OCI-LY7 (cell line): Measurements from ENCODE around the gene RAD51B. TPM values are rescaled to one million over a fixed set of nuclear protein-coding genes. Genes with fewer than 3 reads are reported as not detected.

Experiments used
- BruUV-seq: library from RNA; stranded (reverse); fragments of 400-500 nt; replicated peaks from 2 replicates; lab custom pipeline; 2021; lab: Mats Ljungman, UMichigan
- CTCF ChIA-PET: fragments of 300-600 bp; sonication (Branson Sonifier 250); formaldehyde crosslinking; loops from one replicate; lab custom pipeline; 2022; ENCODE audit warnings: antibody characterized with exemption; ENCODE audit not compliant: unreplicated experiment; lab: Charles Lee
- POLR2A ChIA-PET: fragments of 300-600 bp; sonication (Branson Sonifier 250); formaldehyde crosslinking; loops from one replicate; lab custom pipeline; 2022; ENCODE audit warnings: antibody characterized with exemption; lab: Charles Lee
- DNase-seq: peaks from one replicate; pipeline ENCODE4 v3.0.0-alpha.2; 2015; ENCODE audit warnings: low spot score
- H2AFZ ChIP-seq: fragments of 200-600 bp; sonication (generic), shearing (Covaris generic); 2 replicates; pipeline ENCODE4 v1.6.1; 2014; ENCODE audit warnings: mild to moderate bottlenecking, antibody characterized with exemption, low read length, moderate library complexity
- H3K27ac ChIP-seq: fragments of 200-600 bp; sonication (generic); 2 replicates; pipeline ENCODE4 v1.5.1; 2014; ENCODE audit warnings: mixed run types, low read depth, mild to moderate bottlenecking, moderate library complexity, low read length, inconsistent platforms; ENCODE audit not compliant: poor library complexity, severe bottlenecking
- H3K36me3 ChIP-seq: fragments of 200-600 bp; sonication (generic); 2 replicates; pipeline ENCODE4 v1.6.1; 2014; ENCODE audit warnings: mild to moderate bottlenecking, antibody characterized with exemption, low read length, moderate library complexity, mixed read lengths; ENCODE audit not compliant: insufficient read depth
- H3K4me1 ChIP-seq: fragments of 200-600 bp; sonication (generic); 2 replicates; pipeline ENCODE4 v1.5.1; 2014; ENCODE audit warnings: mild to moderate bottlenecking, low read length; ENCODE audit not compliant: insufficient read depth, poor library complexity, severe bottlenecking
- H3K4me2 ChIP-seq: fragments of 200-600 bp; sonication (generic); 2 replicates; pipeline ENCODE4 v1.6.1; 2014; ENCODE audit warnings: mild to moderate bottlenecking, low read length
- H3K4me3 ChIP-seq: fragments of 200-600 bp; sonication (generic); 2 replicates; pipeline ENCODE4 v1.5.1; 2014; ENCODE audit warnings: mild to moderate bottlenecking, low read depth, low read length; ENCODE audit not compliant: poor library complexity, severe bottlenecking
- H3K79me2 ChIP-seq: fragments of 200-600 bp; sonication (generic); 2 replicates; pipeline ENCODE4 v1.6.1; 2016; ENCODE audit warnings: low read depth, mild to moderate bottlenecking, low read length, moderate library complexity, mixed read lengths; ENCODE audit not compliant: insufficient read depth
- H3K9me2 ChIP-seq: fragments of 200-600 bp; sonication (generic); 2 replicates; pipeline ENCODE4 v1.6.1; 2016; ENCODE audit warnings: mild to moderate bottlenecking, low read length, mixed read lengths; ENCODE audit not compliant: insufficient read depth
- H3K9me3 ChIP-seq: fragments of 200-600 bp; sonication (generic); 2 replicates; pipeline ENCODE4 v1.6.1; 2014; ENCODE audit warnings: mild to moderate bottlenecking, mixed run types, low read length, mixed read lengths
- H4K20me1 ChIP-seq: fragments of 200-600 bp; sonication (generic); 2 replicates; pipeline ENCODE4 v1.6.1; 2014; ENCODE audit warnings: mild to moderate bottlenecking, antibody characterized with exemption, low read length, moderate library complexity, mixed read lengths; ENCODE audit not compliant: insufficient read depth
- EZH2phosphoT487 ChIP-seq: fragments of 200-600 bp; sonication (generic); IDR thresholded peaks from 2 replicates; pipeline ENCODE4 v1.6.1; 2018; ENCODE audit warnings: low read depth, borderline replicate concordance, mild to moderate bottlenecking, mixed run types, antibody characterized with exemption, low read length, moderate library complexity, mixed read lengths
- intact Hi-C: fragments of 100-400 bp; cut with micrococcal nuclease; formaldehyde crosslinking; loops from one replicate; pipeline ENCODE4 v1.10.0; 2022; ENCODE audit not compliant: unreplicated experiment
- total RNA-seq, 2 experiments: library from RNA; depleted of rRNA in 1 of 2; stranded (reverse); fragments of >200 nt in 1 of 2; shearing (Covaris generic) in 1 of 2; gene quantifications; 2 replicates each; pipeline ENCODE4 v1.2.3, GENCODE V29; 2014 to 2022
- TF ChIP-seq, protein P1 (sequence below): fragments of 200-600 bp; sonication (generic); conservative IDR thresholded peaks from 2 replicates; pipeline ENCODE4 v1.5.1; 2014; ENCODE audit warnings: mild to moderate bottlenecking, antibody characterized with exemption, low read length, moderate library complexity, mixed read lengths

The RAD51B gene
- total RNA-seq, 2 experiments from 2014 or later, result 41.4 to 89.9 TPM

DNA sequence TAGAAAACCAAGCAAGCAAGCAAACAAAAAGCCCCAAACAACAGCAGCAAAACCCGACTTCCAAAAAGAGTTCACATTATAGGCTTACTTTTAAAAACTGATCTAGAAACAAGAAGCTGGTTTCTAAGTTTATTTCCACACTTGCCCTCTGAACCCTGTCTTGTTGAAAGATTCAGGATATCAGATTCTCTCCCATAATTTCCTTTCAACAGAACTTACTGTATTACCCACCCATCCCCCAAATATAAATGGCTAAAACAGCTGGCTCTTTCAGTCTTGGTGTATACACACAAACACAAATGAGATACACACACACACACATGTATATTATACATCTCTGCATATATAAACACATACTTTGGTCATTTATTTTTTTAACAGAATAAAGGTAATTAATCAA, 512.4 kb downstream of the RAD51B start:
- no peak overlapping the region for H3K4me2 ChIP-seq
- TF ChIP-seq, protein P1, sequence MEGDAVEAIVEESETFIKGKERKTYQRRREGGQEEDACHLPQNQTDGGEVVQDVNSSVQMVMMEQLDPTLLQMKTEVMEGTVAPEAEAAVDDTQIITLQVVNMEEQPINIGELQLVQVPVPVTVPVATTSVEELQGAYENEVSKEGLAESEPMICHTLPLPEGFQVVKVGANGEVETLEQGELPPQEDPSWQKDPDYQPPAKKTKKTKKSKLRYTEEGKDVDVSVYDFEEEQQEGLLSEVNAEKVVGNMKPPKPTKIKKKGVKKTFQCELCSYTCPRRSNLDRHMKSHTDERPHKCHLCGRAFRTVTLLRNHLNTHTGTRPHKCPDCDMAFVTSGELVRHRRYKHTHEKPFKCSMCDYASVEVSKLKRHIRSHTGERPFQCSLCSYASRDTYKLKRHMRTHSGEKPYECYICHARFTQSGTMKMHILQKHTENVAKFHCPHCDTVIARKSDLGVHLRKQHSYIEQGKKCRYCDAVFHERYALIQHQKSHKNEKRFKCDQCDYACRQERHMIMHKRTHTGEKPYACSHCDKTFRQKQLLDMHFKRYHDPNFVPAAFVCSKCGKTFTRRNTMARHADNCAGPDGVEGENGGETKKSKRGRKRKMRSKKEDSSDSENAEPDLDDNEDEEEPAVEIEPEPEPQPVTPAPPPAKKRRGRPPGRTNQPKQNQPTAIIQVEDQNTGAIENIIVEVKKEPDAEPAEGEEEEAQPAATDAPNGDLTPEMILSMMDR, result no peak
- TF ChIP-seq EZH2phosphoT487, result no peak
- ChIA-PET POLR2A (interaction anchor here (0.8 to 1.8 kb wide), 7 partner anchors 11 to 82 kb away, joined by 3 to 5 read pairs (median 3); no protein-coding TSS in a partner anchor), CTCF (no interaction called here)
- no TSS peak for BruUV-seq
- no peaks in the 10 kb centered on the region for H3K36me3 ChIP-seq
- H3K4me1 ChIP-seq, result peaks cover 22% of the 10 kb centered on the region
- DNase-seq, result no peak
- no peaks in the 10 kb centered on the region for H3K79me2 ChIP-seq
- no peak overlapping the region for H2AFZ ChIP-seq
- H3K9me3 ChIP-seq, result no peaks in the 10 kb centered on the region
- no peak overlapping the region for H3K27ac ChIP-seq
- H4K20me1 ChIP-seq, result no peaks in the 10 kb centered on the region
- H3K4me3 ChIP-seq, result no peak overlapping the region
- intact Hi-C loops, result no loop called here
- H3K9me2 ChIP-seq, result no peaks in the 10 kb centered on the region

DNA sequence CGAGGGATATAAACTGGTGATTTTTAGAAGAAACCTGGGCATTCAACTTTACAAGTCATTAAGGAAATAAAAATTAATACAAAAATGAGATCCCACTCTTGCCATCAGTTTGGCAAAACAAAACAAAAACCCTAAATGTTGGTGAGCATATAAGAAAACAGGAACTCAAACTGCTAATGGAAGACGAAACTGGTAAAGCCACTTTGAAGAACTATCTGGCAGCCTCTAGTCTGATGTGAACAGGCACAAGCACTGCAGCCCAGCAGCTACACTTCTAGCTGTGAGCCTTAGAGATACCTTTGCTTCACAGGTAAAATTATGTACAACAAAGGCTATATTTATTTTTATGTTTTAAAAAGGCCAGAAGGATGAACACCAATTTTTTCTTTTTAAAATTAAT, 513.7 kb downstream of the RAD51B start:
- H3K4me2 ChIP-seq, result no peak overlapping the region; the same call in 1 of the 2 replicates
- H3K9me2 ChIP-seq, result no peaks in the 10 kb centered on the region
- DNase-seq, result peak; percentile 48
- H3K9me3 ChIP-seq, result no peaks in the 10 kb centered on the region
- intact Hi-C loops, result no loop called here
- TF ChIP-seq, protein P1, result no peak
- TF ChIP-seq EZH2phosphoT487, result no peak
- peaks cover 28% of the 10 kb centered on the region for H3K4me1 ChIP-seq
- ChIA-PET CTCF (no interaction called here), POLR2A (interaction anchor here (0.5 to 1.8 kb wide), 4 partner anchors 10 to 88 kb away, joined by 3 to 5 read pairs (median 4); no protein-coding TSS in a partner anchor)
- no peaks in the 10 kb centered on the region for H3K36me3 ChIP-seq
- no peaks in the 10 kb centered on the region for H3K79me2 ChIP-seq
- BruUV-seq, result no TSS peak
- no peak overlapping the region for H3K4me3 ChIP-seq
- no peak overlapping the region for H3K27ac ChIP-seq
- H4K20me1 ChIP-seq, result no peaks in the 10 kb centered on the region
- H2AFZ ChIP-seq, result no peak overlapping the region

DNA sequence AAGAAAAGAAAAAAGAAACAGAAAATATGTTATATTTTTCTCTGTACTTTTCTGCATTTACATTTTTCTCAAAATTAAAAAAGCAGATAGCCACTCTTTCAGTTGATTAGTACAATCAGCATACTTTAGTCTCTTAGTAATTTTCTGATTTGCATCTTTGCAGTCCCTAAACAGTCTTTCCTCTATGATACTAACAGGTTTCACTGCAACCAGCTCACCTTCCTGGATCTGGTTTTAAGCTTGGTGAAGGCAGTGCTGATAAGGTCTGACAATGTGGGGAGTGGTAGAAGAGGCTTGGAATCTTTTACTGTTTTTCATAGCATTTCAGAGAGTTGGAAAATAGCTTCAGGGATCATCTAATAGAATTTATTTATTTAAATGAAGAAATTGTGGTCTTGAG, 515.7 kb downstream of the RAD51B start:
- no peaks in the 10 kb centered on the region for H4K20me1 ChIP-seq
- no peak overlapping the region for H3K27ac ChIP-seq
- H2AFZ ChIP-seq, result no peak overlapping the region
- BruUV-seq, result no TSS peak
- no peaks in the 10 kb centered on the region for H3K9me2 ChIP-seq
- H3K4me1 ChIP-seq, result peaks cover 33% of the 10 kb centered on the region
- no peak overlapping the region for H3K4me2 ChIP-seq
- no peaks in the 10 kb centered on the region for H3K9me3 ChIP-seq
- H3K4me3 ChIP-seq, result no peak overlapping the region
- H3K79me2 ChIP-seq, result no peaks in the 10 kb centered on the region
- ChIA-PET POLR2A (interaction anchor here (0.6 to 1.6 kb wide), 7 partner anchors 16 to 175 kb away, joined by 3 to 5 read pairs (median 3); no protein-coding TSS in a partner anchor), CTCF (interaction anchor here (0.5 kb wide), 1 partner anchor 456 kb away, joined by 3 read pairs; no protein-coding TSS in a partner anchor)
- no peak for DNase-seq
- no peaks in the 10 kb centered on the region for H3K36me3 ChIP-seq
- intact Hi-C loops, result no loop called here
- TF ChIP-seq, protein P1, result no peak
- no peak for TF ChIP-seq EZH2phosphoT487
